Ovary (tissue), 9 donors: Measurements from ENCODE around the gene MRPS23. TPM values are rescaled to one million over a fixed set of nuclear protein-coding genes. Genes with fewer than 3 reads are reported as not detected.
A peak's percentile ranks its signal among the peaks of the same experiment; 100 is the strongest.

Experiments
- DNase-seq, 5 donors: peaks; one replicate each; pipeline ENCODE4 v3.0.0-alpha.2; 2019 to 2020
- H3K27ac ChIP-seq, 2 donors: fragments of 200-600 bp; one replicate each; pipeline versions ENCODE4 v1.5.1 to v1.8.0; 2019 to 2022
- H3K27me3 ChIP-seq: fragments of 200-600 bp; one replicate; pipeline ENCODE4 v1.8.0; 2022
- H3K36me3 ChIP-seq: fragments of 200-600 bp; sonication (generic); one replicate; pipeline ENCODE4 v1.5.1; 2019
- H3K4me1 ChIP-seq: one replicate; pipeline ENCODE4 v1.8.1; 2013; ENCODE audit warnings: mild to moderate bottlenecking, moderate library complexity; ENCODE audit not compliant: insufficient read depth
- H3K4me3 ChIP-seq: fragments of 200-600 bp; sonication (generic); one replicate; pipeline ENCODE4 v1.5.1; 2017
- H3K9me3 ChIP-seq, 2 donors: fragments of 200-600 bp in 1 of 2; sonication (generic) in 1 of 2; one replicate each; pipeline versions ENCODE4 v1.5.1 to v1.8.1; 2013 to 2019; ENCODE audit warnings: mild to moderate bottlenecking in 1 of 2, moderate library complexity in 1 of 2
- CTCF ChIP-seq, 3 donors: fragments of 450-650 bp in 2 of 3; fragments of 200-600 bp in 1 of 3; IDR thresholded peaks; one replicate each; pipeline versions ENCODE4 v1.5.1 to v1.8.0; 2016 to 2022; ENCODE audit warnings: antibody characterized with exemption in 3 of 3, mild to moderate bottlenecking in 1 of 3
- EP300 ChIP-seq: sonication (generic); formaldehyde crosslinking; IDR thresholded peaks from one replicate; pipeline ENCODE4 v1.6.1; 2017; ENCODE audit warnings: antibody characterized with exemption
- POLR2A ChIP-seq: fragments of 450-650 bp; IDR thresholded peaks from one replicate; pipeline ENCODE4 v1.6.1; 2017; ENCODE audit warnings: antibody characterized with exemption, mild to moderate bottlenecking, moderate library complexity
- WGBS, 3 donors: extraction: QIAGEN DNeasy Blood & Tissue Kit in 1 of 3; methylation state at CpG; one replicate each; pipeline versions ENCODE4 v1.1.5 to v1.1.7; 2013 to 2017; 5-methylcytosine and 5-hydroxymethylcytosine counted together
- intact Hi-C, 4 donors: fragments of 100-400 bp; cut with DNase I; formaldehyde crosslinking; loops; one replicate each; pipeline versions ENCODE4 v1.11.0 to v1.15.1; 2022 to 2023
- polyA plus RNA-seq, 2 donors: library from polyadenylated mRNA; stranded (reverse); fragments of 200-250 nt in 1 of 2; fragments of 350-450 nt in 1 of 2; fragmentation: Illumina TruSeq in 1 of 2; extraction: RNeasy Lipid Tissue Mini Kit (QIAGEN cat#74804) in 1 of 2; gene quantifications; one replicate each; pipeline ENCODE4 v1.2.3, GENCODE V29; 2013 to 2014
- total RNA-seq, 7 donors: library from RNA; depleted of rRNA in 2 of 7; stranded (reverse); fragments of >200 nt in 2 of 7; fragmentation: NEBNext Ultra II Directional in 3 of 7; extraction: Animal tissue kit (Norgen Biotek cat#: 25700) in 3 of 7; gene quantifications; one replicate each; pipeline versions ENCODE4 v1.1.0 to v1.2.4, GENCODE V29; 2016 to 2023
- donor health status: DM: no; HTN: no; CAD: no; lungs with moderate emphysema.
- donor health status: DM: no; HTN: no; CAD: no.
- donor health status: Bipolar disorder and iron deficiency.
- donor health status: DM: yes; HTN: yes; CAD: no.
- donor health status: DM: no; HTN: no; CAD: no.
- donor health status: DM: yes; HTN: yes; CAD: no.

The MRPS23 gene
- total and polyA plus RNA-seq, 9 donors, result 12.2 to 37.9 (median 31.1) TPM

- H3K9me3 ChIP-seq, result no peaks in the 10 kb centered on the region
- 67 to 81% (median 67%) methylated on average over 10 of the region's 10 CpGs for WGBS, 3 donors
- H3K4me1 ChIP-seq, result peaks cover 18% of the 10 kb centered on the region
- DNase-seq, result no peak
- H3K36me3 ChIP-seq, result no peaks in the 10 kb centered on the region
- intact Hi-C loops, result loop anchor here in 3 of 4 donors (5.0 kb wide), 2 partner anchors 140 to 255 kb away; no protein-coding TSS in a partner anchor
- H3K4me3 ChIP-seq, result no peak overlapping the region
- H3K27ac ChIP-seq, result no peak overlapping the region
- H3K27me3 ChIP-seq, result no peaks in the 10 kb centered on the region
- no peak for TF ChIP-seq CTCF (IDR thresholded peaks at IDR 0.05)
Observed at GRCh38 chr17:57856792-57857620, 7.2 kb upstream of the MRPS23 start.

DNA sequence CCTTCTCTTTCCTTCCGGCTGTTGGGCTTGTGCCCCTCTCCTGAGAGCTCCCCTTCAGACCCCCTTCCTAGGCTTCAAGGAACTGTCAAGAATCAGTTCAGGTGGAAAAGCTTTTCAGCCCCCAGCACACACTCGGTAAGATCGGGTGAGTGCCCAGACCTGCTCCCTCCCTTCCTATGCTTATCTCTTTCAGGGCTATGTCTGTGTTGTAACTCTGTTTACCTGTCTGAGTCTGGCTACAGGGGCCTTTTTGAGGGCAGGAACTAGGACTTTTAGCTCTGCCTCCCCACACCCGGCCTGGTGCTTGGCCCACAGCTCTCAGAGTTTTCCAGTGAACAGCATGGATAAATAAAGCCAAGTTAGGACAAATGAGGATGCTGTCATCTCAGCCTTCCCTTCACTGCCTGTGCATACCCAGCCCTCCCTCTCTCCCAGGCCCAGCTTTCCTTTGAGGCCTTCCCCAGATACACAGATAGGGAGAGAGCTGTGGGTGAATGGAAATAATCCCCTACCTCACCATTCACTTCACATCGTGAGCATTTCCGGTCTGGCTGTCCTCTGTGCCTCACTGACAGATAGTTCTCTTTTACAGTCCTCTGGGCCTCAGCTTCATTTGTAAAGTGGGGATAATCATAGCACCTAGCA, 5.7 kb upstream of the MRPS23 start:
- H3K27ac ChIP-seq, result no peak overlapping the region
- no peaks in the 10 kb centered on the region for H3K9me3 ChIP-seq
- WGBS, 3 donors, result 48 to 55% (median 54%) methylated on average over 6 of the region's 6 CpGs
- intact Hi-C loops, result loop anchor here in 3 of 4 donors (2.0 to 5.0 kb wide), 3 partner anchors 142 to 259 kb away; no protein-coding TSS in a partner anchor
- H3K27me3 ChIP-seq, result no peaks in the 10 kb centered on the region
- no peak overlapping the region for H3K4me3 ChIP-seq
- DNase-seq, result no peak
- no peaks in the 10 kb centered on the region for H3K36me3 ChIP-seq
- peaks cover 13% of the 10 kb centered on the region for H3K4me1 ChIP-seq
- TF ChIP-seq CTCF (IDR thresholded peaks at IDR 0.05), result no peak
- no peak for TF ChIP-seq POLR2A
- no peak for TF ChIP-seq EP300

DNA sequence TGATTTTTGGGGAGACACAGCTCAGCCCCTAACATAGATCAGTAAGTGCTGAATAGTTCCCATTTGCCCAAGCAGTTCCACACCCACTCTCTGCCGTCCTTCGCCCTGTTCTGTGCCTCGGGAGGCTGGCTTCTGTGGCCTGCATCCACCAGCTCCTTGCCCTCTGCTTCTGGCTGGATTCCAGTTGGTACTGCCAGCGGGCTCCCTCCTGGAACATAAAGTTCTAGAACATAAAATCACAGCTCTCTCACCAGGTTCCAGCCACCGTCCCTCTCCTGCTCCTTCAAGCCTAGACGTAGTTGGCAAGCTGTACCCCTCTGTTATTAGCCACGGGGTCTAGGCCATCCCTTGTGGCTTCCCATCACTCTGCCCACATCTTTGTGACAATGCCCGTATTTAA, 3.9 kb upstream of the MRPS23 start:
- Histone ChIP-seq H3K4me1 (peaks cover 18% of the 10 kb centered on the region), H3K27me3 (no peaks in the 10 kb centered on the region), H3K36me3 (no peaks in the 10 kb centered on the region), H3K9me3 (no peaks in the 10 kb centered on the region), H3K27ac (peak overlapping the region in 1 of 2 donors; percentile 25), H3K4me3 (no peak overlapping the region)
- no peak for TF ChIP-seq POLR2A
- peak; percentile 33 for TF ChIP-seq EP300
- no peak for TF ChIP-seq CTCF (IDR thresholded peaks at IDR 0.05)
- intact Hi-C loops, result loop anchor here in 1 of 4 donors (2.0 kb wide), 1 partner anchor 261 kb away; no protein-coding TSS in a partner anchor
- 50 to 61% (median 53%) methylated on average over 8 of the region's 8 CpGs for WGBS, 3 donors
- DNase-seq, result peak in 1 of 5 donors; percentile 43

GRCh38 chr17:57852955-57853328, 3.1 kb upstream of the MRPS23 start:
- Histone ChIP-seq H3K4me3 (no peak overlapping the region), H3K9me3 (no peaks in the 10 kb centered on the region), H3K27me3 (no peaks in the 10 kb centered on the region), H3K36me3 (no peaks in the 10 kb centered on the region), H3K4me1 (peaks cover 18% of the 10 kb centered on the region), H3K27ac (peak overlapping the region in 1 of 2 donors; percentile 25)
- no peak for DNase-seq
- intact Hi-C loops, result no loop called here
- WGBS, 3 donors, result 39 to 52% (median 41%) methylated on average over 6 of the region's 6 CpGs
- TF ChIP-seq CTCF (IDR thresholded peaks at IDR 0.05), result no peak
